HG02885 (cell line): Measurements from ENCODE around the gene EXOC8.
A peak's percentile ranks its signal among the peaks of the same experiment; 100 is the strongest.
"Not testable (repeated sequence)": the region's sequence is repeated elsewhere in the genome, so short reads cannot be mapped to it uniquely, and the experiment has no call there.

Source experiments
- ATAC-seq: cut with Tn5 transposase; IDR thresholded peaks from one replicate; pipeline ENCODE4 v1.9.1; 2021; ENCODE audit warnings: mild to moderate bottlenecking; ENCODE audit not compliant: unreplicated experiment, poor library complexity

Gene EXOC8

DNA sequence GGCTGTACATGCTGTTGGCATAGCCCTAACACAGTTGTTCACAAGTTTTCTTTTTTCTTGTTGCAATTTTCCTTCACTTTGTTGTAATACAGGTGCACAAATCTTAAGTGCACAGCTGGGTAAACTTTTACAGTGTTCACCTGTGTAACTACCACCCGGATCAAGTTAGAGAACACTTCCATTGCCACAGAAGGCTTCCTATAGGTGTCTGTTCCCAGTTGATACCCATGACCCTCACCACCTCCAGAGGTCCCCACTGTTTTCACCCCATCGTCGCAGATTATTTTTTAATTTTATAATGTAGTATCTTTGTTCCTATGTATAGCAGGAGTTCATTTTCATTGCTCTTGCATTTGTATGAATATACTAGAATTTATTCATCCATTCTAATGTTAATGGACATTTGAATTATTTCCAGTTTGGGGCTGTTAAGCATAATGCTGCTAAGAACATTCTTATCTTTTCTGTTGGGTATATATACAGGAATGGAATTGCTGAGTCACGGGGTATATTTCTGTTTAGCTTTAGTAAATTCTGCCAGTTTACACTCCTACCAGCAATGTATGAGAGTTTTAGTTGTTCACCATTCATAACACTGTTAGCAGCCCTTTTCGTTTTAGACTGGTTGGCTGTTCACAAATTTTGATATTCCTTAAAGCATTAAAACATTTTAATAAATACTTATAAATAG is 16.8 kb upstream of the EXOC8 start:
- no peak for ATAC-seq

DNA sequence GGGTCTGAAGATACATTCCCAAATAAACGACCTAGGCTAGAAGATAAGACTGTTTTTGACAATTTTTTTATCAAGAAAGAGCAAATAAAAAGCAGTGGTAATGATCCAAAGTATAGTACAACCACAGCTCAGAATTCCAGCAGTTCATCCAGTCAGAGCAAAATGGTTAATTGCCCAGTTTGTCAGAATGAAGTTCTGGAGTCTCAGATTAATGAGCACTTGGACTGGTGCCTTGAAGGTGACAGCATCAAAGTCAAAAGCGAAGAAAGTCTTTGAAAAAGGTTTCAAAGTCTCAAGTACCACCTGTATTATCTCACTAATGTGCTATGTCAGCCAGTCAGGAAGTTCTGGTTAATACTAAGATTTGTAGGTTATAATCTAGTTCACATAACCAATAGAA is 15.4 kb upstream of the EXOC8 start:
- ATAC-seq, result no peak

DNA sequence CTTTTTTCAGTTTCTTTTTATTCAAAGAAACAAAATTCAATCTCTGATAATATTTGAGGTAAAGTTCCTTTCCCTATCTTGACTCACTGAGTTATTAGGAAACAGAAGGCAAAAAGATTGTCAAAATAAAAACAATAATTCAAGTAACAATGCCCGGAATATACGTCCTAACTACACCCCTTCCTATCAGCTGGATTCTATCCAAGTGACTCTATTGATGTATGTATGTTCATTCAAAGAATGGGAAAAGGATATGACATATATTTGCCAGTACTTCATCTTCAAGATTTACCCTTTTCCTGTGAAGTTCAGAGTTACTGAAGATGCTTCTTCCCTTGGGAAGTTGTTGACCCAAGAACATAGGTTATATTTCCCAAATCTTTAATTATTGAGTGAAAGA is 14.2 kb upstream of the EXOC8 start:
- no peak for ATAC-seq

GRCh38 chr1:231348856-231349255 is 11.2 kb upstream of the EXOC8 start:
- ATAC-seq, result not testable (repeated sequence)

DNA sequence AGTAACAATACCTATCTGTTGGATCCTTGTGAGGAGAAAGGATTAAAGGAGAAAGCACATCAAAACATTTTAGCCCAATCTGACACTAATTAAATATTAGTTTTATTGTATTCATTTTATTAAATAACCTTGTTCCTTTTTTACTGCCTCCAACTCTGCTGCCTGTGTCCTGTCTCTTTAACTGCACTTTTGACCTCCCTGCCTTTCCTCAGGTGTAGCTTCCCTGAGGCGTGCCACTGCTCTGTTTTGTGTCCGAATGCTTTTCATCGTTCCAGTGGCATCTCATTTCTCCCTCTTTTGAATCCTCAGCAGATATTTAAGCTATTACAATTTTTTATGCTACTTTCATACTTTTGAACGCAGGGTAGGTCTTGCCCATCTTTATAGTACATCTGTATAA is 10.8 kb upstream of the EXOC8 start:
- no peak for ATAC-seq

DNA sequence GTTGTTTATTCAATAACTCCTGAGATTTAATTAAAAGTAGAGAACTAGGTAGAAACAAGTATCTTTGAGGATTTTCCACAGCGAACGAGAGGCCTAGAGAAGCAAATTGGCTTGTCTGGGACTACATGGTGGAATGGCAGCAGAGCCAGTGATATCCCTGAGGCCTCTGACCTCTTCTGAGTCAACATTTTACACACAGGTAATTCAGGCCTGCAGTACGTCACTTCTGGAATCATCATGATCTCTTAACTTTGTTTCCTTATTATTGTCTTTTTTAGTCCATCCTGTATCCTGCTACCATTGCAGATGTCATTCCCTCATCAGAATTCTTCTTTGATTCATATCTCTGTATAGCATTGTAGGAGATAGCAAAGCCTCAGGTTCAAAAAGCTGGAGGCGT is 10.3 kb upstream of the EXOC8 start:
- no peak for ATAC-seq

GRCh38 chr1:231340328-231341013 is 2.8 kb upstream of the EXOC8 start:
- ATAC-seq, result no peak

DNA sequence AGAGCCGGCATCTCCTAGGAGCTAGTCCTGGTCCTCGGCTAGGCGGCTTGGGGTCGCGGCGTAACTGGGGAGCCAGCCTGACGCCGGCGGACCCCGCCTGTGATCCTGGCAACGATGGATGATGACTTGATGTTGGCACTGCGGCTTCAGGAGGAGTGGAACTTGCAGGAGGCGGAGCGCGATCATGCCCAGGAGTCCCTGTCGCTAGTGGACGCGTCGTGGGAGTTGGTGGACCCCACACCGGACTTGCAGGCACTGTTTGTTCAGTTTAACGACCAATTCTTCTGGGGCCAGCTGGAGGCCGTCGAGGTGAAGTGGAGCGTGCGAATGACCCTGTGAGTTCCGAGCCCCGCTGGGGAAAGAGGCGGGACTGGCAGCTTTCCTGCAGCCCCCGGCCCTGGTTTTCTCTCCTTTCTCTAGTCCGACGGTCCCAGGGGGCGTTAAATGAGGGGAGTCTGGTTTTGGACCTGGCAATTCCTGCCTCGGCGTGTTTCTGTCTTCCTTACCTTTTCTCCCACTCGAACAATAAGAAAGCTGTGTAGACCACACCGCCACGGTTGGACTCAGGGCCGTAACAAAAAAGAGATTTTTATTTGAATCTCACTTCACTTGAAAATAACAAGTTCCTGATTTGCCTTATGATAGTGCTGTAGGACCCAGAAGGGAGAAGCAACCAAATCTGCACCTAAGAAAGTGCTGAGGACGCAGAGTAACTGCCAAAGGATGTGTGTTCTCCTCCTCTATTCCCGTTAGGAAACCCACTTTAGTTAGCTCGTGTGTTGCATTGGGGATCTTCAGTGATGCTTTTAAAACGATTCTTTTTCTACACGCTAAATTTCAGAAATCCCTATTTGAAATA is 847 bp upstream of the EXOC8 start, which contains the start of gene SPRTN:
SPRTN (plus strand) TSS at position 24 of the 859 bp plus-strand sequence; CDS start at position 115, 91 bp downstream.
- ATAC-seq, result peak; percentile 7

DNA sequence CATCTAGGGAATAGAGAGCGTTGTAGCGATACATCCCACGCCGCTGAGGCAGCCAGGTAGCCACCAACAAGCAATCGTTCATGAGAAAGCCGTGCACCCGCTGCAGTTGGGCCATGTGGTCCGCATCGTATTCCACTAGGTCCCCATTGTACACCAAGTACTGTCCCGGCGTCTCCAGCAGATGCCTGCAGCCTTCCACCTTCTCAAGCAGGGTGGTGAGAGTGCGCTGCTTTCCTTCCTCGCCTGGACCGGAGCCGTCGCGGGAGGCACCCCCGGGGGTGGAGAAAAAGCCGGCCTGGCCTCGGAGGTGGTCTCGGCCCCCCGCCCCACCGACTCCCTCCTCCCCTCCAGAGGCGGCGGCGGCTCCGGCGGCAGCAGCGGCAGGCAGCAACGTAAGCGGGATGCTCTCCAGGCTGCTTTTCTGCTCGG is 595 bp downstream of the EXOC8 start:
- ATAC-seq, result no peak

- no peak for ATAC-seq
Measured at GRCh38 chr1:231335663-231336602, 1.7 kb downstream of the EXOC8 start.

- ATAC-seq, result no peak
Measured at GRCh38 chr1:231334952-231335351, 2.7 kb downstream of the EXOC8 start.

DNA sequence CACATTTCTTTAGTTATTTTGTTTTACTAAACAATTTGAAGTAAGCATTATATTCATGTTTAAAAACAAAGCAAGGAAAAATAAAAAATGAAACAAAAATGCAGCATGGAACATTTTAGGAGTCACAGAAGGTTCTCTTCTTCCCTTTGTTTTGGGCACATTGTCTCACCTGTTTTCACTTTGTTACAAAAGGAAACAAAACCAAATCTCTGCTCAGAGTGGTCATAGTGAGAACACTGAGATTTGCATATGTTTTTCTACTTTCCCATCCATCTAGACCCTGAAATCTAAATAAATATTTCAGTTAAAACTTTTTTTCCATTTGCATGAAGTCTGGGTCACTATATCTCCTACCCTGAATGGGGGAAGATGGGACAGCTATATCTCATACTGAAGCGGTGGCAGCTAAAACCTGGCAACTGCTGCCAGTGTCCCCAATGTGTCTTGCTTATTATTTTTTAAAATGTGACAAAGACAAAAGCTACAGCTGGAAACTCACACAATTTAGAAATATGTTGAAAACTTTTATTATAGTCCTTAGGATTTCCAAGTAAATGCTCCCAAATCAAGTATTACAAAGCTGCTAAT is 3.5 kb downstream of the EXOC8 start:
- peak; percentile 38 for ATAC-seq

GRCh38 chr1:231332761-231333160 is 4.9 kb downstream of the EXOC8 start:
- ATAC-seq, result no peak

DNA sequence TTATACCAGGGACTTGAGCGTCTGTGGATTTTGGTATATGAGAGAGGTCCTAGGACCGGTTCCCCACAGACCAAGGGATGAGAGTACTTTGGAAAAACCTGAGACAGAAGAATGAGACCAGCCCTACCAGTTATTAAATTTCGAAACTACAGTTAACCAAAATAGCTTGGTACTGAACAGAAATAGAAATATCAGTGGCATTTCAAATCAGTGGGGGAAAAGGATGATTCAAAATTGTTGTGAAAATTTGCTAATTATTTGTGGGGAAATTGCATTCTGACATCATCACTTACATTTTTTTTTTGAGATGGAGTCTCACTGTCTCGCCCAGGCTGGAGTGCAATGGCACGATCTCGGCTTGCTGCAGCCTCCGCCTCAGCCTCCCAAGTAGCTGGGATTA is 8.2 kb downstream of the EXOC8 start:
- no peak for ATAC-seq

GRCh38 chr1:231327617-231328016 is 10.0 kb downstream of the EXOC8 start:
- no peak for ATAC-seq

- ATAC-seq, result no peak
Measured at GRCh38 chr1:231326248-231326647, 11.4 kb downstream of the EXOC8 start.

- ATAC-seq, result no peak
Measured at GRCh38 chr1:231324660-231325059, 13.0 kb downstream of the EXOC8 start.

GRCh38 chr1:231322880-231323530 is 14.6 kb downstream of the EXOC8 start:
- no peak for ATAC-seq

DNA sequence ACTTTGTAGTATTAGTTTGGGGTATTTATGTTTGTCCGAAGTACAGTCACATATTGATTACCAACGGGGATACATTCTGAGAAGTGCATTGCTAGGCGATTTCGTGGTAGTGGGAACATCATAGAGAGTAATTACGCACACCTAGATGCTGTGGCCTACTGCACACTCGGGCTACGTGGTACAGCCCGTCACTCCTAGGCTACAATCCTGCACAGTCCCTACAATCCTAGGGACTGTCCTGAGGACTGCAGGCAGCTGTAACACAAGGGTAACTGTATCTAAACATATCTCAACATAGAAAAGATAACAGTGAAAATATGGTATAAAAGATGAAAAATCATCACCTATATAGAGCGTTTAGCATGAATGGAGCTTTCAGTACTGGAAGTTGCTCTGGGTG is 18.6 kb downstream of the EXOC8 start:
- no peak for ATAC-seq
